PC-9 (cell line): Measurements from ENCODE around the gene CST8. TPM values are rescaled to one million over a fixed set of nuclear protein-coding genes. Genes with fewer than 3 reads are reported as not detected.

Experiments
- BruUV-seq: library from RNA; stranded (reverse); fragments of 400-500 nt; replicated peaks from 2 replicates; lab custom pipeline; 2021; lab: Mats Ljungman, UMichigan
- CTCF ChIA-PET: fragments of 300-600 bp; sonication (Branson Sonifier 250); formaldehyde crosslinking; loops from one replicate; lab custom pipeline; 2022; ENCODE audit warnings: antibody characterized with exemption; lab: Charles Lee
- POLR2A ChIA-PET: fragments of 300-600 bp; sonication (Branson Sonifier 250); formaldehyde crosslinking; loops from one replicate; lab custom pipeline; 2022; ENCODE audit warnings: antibody characterized with exemption; ENCODE audit not compliant: unreplicated experiment; lab: Charles Lee
- DNase-seq, 2 experiments: peaks; one replicate each; pipeline versions ENCODE4 v3.0.0 to v3.0.0-alpha.2; 2015 to 2022; ENCODE audit warnings: mixed read lengths in 1 of 2
- H2AFZ ChIP-seq: fragments of 200-600 bp; sonication (generic); 2 replicates; pipeline ENCODE4 v1.8.1; 2017; ENCODE audit warnings: antibody characterized with exemption
- H3F3A ChIP-seq: fragments of 200-600 bp; sonication (generic); 2 replicates; pipeline ENCODE4 v1.8.1; 2017; ENCODE audit warnings: antibody characterized with exemption, mild to moderate bottlenecking, low read depth; ENCODE audit not compliant: insufficient read depth
- H3K27ac ChIP-seq: fragments of 200-600 bp; sonication (generic); 2 replicates; pipeline ENCODE4 v1.6.1; 2016; ENCODE audit warnings: mixed run types
- H3K27me3 ChIP-seq: fragments of 200-600 bp; sonication (generic); 2 replicates; pipeline ENCODE4 v1.6.1; 2016; ENCODE audit warnings: low read depth, mixed run types; ENCODE audit not compliant: insufficient read depth
- H3K36me3 ChIP-seq: fragments of 200-600 bp; sonication (generic); 2 replicates; pipeline ENCODE4 v1.6.1; 2016; ENCODE audit warnings: low read depth, mixed run types
- H3K4me1 ChIP-seq: fragments of 200-600 bp; sonication (generic); replicated peaks from 2 replicates; pipeline ENCODE4 v1.6.1; 2016; ENCODE audit warnings: mixed run types; ENCODE audit not compliant: insufficient read depth
- H3K4me2 ChIP-seq: fragments of 200-600 bp; sonication (generic); 2 replicates; pipeline ENCODE4 v1.6.1; 2017; ENCODE audit warnings: mixed run types
- H3K4me3 ChIP-seq: fragments of 200-600 bp; sonication (generic); 2 replicates; pipeline ENCODE4 v1.6.1; 2016; ENCODE audit warnings: mixed run types
- H3K79me2 ChIP-seq: fragments of 200-600 bp; sonication (generic); 2 replicates; pipeline ENCODE4 v1.6.1; 2017; ENCODE audit warnings: low read depth, mixed run types
- H3K9me2 ChIP-seq: fragments of 200-600 bp; sonication (generic); 2 replicates; pipeline ENCODE4 v1.8.1; 2017; ENCODE audit warnings: mild to moderate bottlenecking; ENCODE audit not compliant: insufficient read depth
- H3K9me3 ChIP-seq: fragments of 200-600 bp; sonication (generic); 2 replicates; pipeline ENCODE4 v1.8.1; 2016; ENCODE audit warnings: low read depth; ENCODE audit not compliant: insufficient read depth
- H4K20me1 ChIP-seq: fragments of 200-600 bp; sonication (generic); 2 replicates; pipeline ENCODE4 v1.8.1; 2017; ENCODE audit not compliant: insufficient read depth
- CTCF ChIP-seq: fragments of 200-600 bp; sonication (generic); conservative IDR thresholded peaks from 2 replicates; pipeline ENCODE4 v1.6.1; 2017; ENCODE audit warnings: mixed run types, antibody characterized with exemption, mild to moderate bottlenecking, moderate library complexity
- EZH2 ChIP-seq: fragments of 200-600 bp; sonication (generic); IDR thresholded peaks from 2 replicates; pipeline ENCODE4 v1.8.0; 2017; ENCODE audit warnings: antibody characterized with exemption, low read depth
- intact Hi-C: fragments of 100-400 bp; cut with micrococcal nuclease; formaldehyde crosslinking; loops from one replicate; pipeline ENCODE4 v1.10.0; 2022; ENCODE audit not compliant: unreplicated experiment
- total RNA-seq: library from RNA; stranded (reverse); gene quantifications from 2 replicates; pipeline ENCODE4 v1.2.3, GENCODE V29; 2021

The CST8 gene
- total RNA-seq, 1 experiment from 2014 or later, result not detected

- Histone ChIP-seq H3K27me3 (no peaks in the 10 kb centered on the region), H3K4me2 (no peak overlapping the region), H3K4me3 (no peak overlapping the region), H3K9me3 (no peaks in the 10 kb centered on the region), H3K4me1 (no peaks in the 10 kb centered on the region), H3K9me2 (no peaks in the 10 kb centered on the region), H3F3A (no peaks in the 10 kb centered on the region), H4K20me1 (no peaks in the 10 kb centered on the region), H3K36me3 (no peaks in the 10 kb centered on the region), H3K79me2 (no peaks in the 10 kb centered on the region), H2AFZ (no peak overlapping the region), H3K27ac (no peak overlapping the region)
- intact Hi-C loops, result no loop called here
- TF ChIP-seq EZH2 (no peak), CTCF (no peak)
- no TSS peak for BruUV-seq
- POLR2A ChIA-PET, result no interaction called here
- DNase-seq, result peak in 1 of 2 experiments; percentile 48
- CTCF ChIA-PET, result no interaction called here
These were observed 2.4 kb downstream of the CST8 start for GRCh38 chr20:23493172-23493772.

- Histone ChIP-seq H3K4me1 (no peaks in the 10 kb centered on the region), H3K27ac (no peak overlapping the region), H3K4me3 (no peak overlapping the region), H4K20me1 (no peaks in the 10 kb centered on the region), H3K79me2 (no peaks in the 10 kb centered on the region), H3K9me2 (no peaks in the 10 kb centered on the region), H2AFZ (no peak overlapping the region), H3K27me3 (no peaks in the 10 kb centered on the region), H3K36me3 (no peaks in the 10 kb centered on the region), H3K9me3 (no peaks in the 10 kb centered on the region), H3F3A (no peaks in the 10 kb centered on the region), H3K4me2 (no peak overlapping the region)
- no TSS peak for BruUV-seq
- TF ChIP-seq EZH2 (no peak), CTCF (no peak)
- ChIA-PET CTCF (no interaction called here), POLR2A (no interaction called here)
- intact Hi-C loops, result no loop called here
- DNase-seq, result no peak
These were observed 6.6 kb downstream of the CST8 start for GRCh38 chr20:23497536-23497935.

- H2AFZ ChIP-seq, result no peak overlapping the region
- TF ChIP-seq EZH2 (no peak), CTCF (no peak)
- H4K20me1 ChIP-seq, result no peaks in the 10 kb centered on the region
- H3K9me3 ChIP-seq, result no peaks in the 10 kb centered on the region
- H3K27me3 ChIP-seq, result 0 out of 2 replicates have a peak, but pooled peaks cover 5% of the 10 kb centered on the region
- H3K4me3 ChIP-seq, result no peak overlapping the region
- DNase-seq, result peak; percentile 9 to 57
- H3K4me1 ChIP-seq, result no peaks in the 10 kb centered on the region
- no TSS peak for BruUV-seq
- no peaks in the 10 kb centered on the region for H3K9me2 ChIP-seq
- no peak overlapping the region for H3K4me2 ChIP-seq
- H3K36me3 ChIP-seq, result no peaks in the 10 kb centered on the region
- no peaks in the 10 kb centered on the region for H3F3A ChIP-seq
- H3K27ac ChIP-seq, result no peak overlapping the region
- no peaks in the 10 kb centered on the region for H3K79me2 ChIP-seq
- ChIA-PET CTCF (no interaction called here), POLR2A (no interaction called here)
- intact Hi-C loops, result no loop called here
These were observed 11.0 kb downstream of the CST8 start for GRCh38 chr20:23501926-23502325.
